NB4 (cell line): ENCODE data around the gene KDM6A.

ENCODE experiments used
- CTCF ChIP-seq: IDR thresholded peaks from one replicate; pipeline ENCODE4 v1.5.1; 2012; ENCODE audit warnings: low read depth, low read length
- MAX ChIP-seq: IDR thresholded peaks from 2 replicates; pipeline ENCODE4 v1.6.1; 2011; ENCODE audit warnings: low read depth, low read length

- no peak for TF ChIP-seq CTCF
- TF ChIP-seq MAX, result no peak
These were observed 151.5 kb downstream of the KDM6A start for GRCh38 chrX:45024501-45024900.
